Activated naive CD4-positive, alpha-beta T cell (primary cell): ENCODE measurements around the gene PDE9A.
"Not testable (repeated sequence)": the region's sequence is repeated elsewhere in the genome, so short reads cannot be mapped to it uniquely, and the experiment has no call there.

Experiments used
- DNase-seq, 4 experiments: peaks; one replicate each; lab custom pipeline; 2025; lab: John Stamatoyannopoulos, UW

PDE9A gene

GRCh38 chr21:42690586-42690985 lies 37.2 kb downstream of the PDE9A start:
- DNase-seq, result no peak

GRCh38 chr21:42691901-42692559 lies 38.6 kb downstream of the PDE9A start:
- DNase-seq, result no peak

- no peak for DNase-seq
Observed at GRCh38 chr21:42692688-42693087, 39.3 kb downstream of the PDE9A start.

GRCh38 chr21:42694751-42695696 lies 41.6 kb downstream of the PDE9A start:
- DNase-seq, result no peak

GRCh38 chr21:42695697-42696380 lies 42.4 kb downstream of the PDE9A start:
- no peak for DNase-seq

- no peak for DNase-seq
Observed at GRCh38 chr21:42696501-42697040, 43.1 kb downstream of the PDE9A start.

- no peak for DNase-seq
Observed at GRCh38 chr21:42698733-42699132, 45.3 kb downstream of the PDE9A start.

GRCh38 chr21:42699196-42699595 lies 45.8 kb downstream of the PDE9A start:
- no peak for DNase-seq

- no peak for DNase-seq
Observed at GRCh38 chr21:42701706-42702456, 48.5 kb downstream of the PDE9A start.

- no peak for DNase-seq
Observed at GRCh38 chr21:42702720-42703119, 49.3 kb downstream of the PDE9A start.

- DNase-seq, result no peak
Observed at GRCh38 chr21:42703136-42703908, 49.9 kb downstream of the PDE9A start.

GRCh38 chr21:42703965-42704364 lies 50.5 kb downstream of the PDE9A start:
- DNase-seq, result no peak

GRCh38 chr21:42704861-42705260 lies 51.4 kb downstream of the PDE9A start:
- no peak for DNase-seq

- DNase-seq, result no peak
Observed at GRCh38 chr21:42705346-42705745, 51.9 kb downstream of the PDE9A start.

- DNase-seq, result no peak
Observed at GRCh38 chr21:42705746-42706374, 52.4 kb downstream of the PDE9A start.

- no peak for DNase-seq
Observed at GRCh38 chr21:42706765-42707164, 53.3 kb downstream of the PDE9A start.

GRCh38 chr21:42707207-42707830 lies 53.9 kb downstream of the PDE9A start:
- DNase-seq, result no peak

GRCh38 chr21:42708107-42708506 lies 54.7 kb downstream of the PDE9A start:
- no peak for DNase-seq

- not testable (repeated sequence) for DNase-seq
Observed at GRCh38 chr21:42708916-42709315, 55.5 kb downstream of the PDE9A start.

GRCh38 chr21:42711667-42712066 lies 58.2 kb downstream of the PDE9A start:
- no peak for DNase-seq
